K562 (cell line): Measurements from ENCODE around the gene RNU5D-1. TPM values are rescaled to one million over a fixed set of nuclear protein-coding genes. Genes with fewer than 3 reads are reported as not detected.

Source experiments
- HOXB6 ChIP-seq: fragments of 250-450 bp; sonication (Bioruptor Pico); IDR thresholded peaks from 2 replicates; pipeline ENCODE4 v1.5.1; 2022; ENCODE audit warnings: mild to moderate bottlenecking, borderline replicate concordance
- SMARCA4 ChIP-seq: fragments of 450-650 bp; IDR thresholded peaks from 2 replicates; pipeline ENCODE4 v1.6.1; 2016
- THRA ChIP-seq: fragments of 450-650 bp; IDR thresholded peaks from 2 replicates; pipeline ENCODE4 v1.6.1; 2017; ENCODE audit warnings: mild to moderate bottlenecking, moderate library complexity
- ZMIZ1 ChIP-seq, 2 experiments: fragments of 150-350 bp in 1 of 2; IDR thresholded peaks; 2 replicates each; pipeline ENCODE4 v1.6.1; 2012 to 2016; ENCODE audit warnings: low read depth in 2 of 2, low read length in 2 of 2, mild to moderate bottlenecking in 1 of 2, moderate library complexity in 1 of 2
- ZNF695 ChIP-seq: fragments of 450-650 bp; formaldehyde crosslinking; IDR thresholded peaks from 2 replicates; pipeline ENCODE4 v1.4.0; 2020; ENCODE audit warnings: mild to moderate bottlenecking, moderate library complexity
- polyA plus RNA-seq, 8 experiments: library from polyadenylated mRNA; depleted of rRNA in 4 of 8; stranded (reverse) in 5 of 8; unstranded in 3 of 8; fragments of >200 nt; fragmentation: Nextera tagmentation in 2 of 8; fragmentation: Illumina TruSeq in 1 of 8; extraction: Ambion mirVana in 2 of 8; extraction: Trizol in 1 of 8; gene quantifications; 2 replicates each; pipeline versions ENCODE4 v1.2.1 to v1.2.3, GENCODE V29; 2011 to 2014; ENCODE audit warnings: inconsistent platforms in 1 of 8, missing spikeins in 1 of 8
- total RNA-seq, 7 experiments: library from RNA; depleted of rRNA in 6 of 7; stranded (reverse); fragments of >200 nt in 6 of 7; fragmentation: Illumina TruSeq in 2 of 7; extraction: Trizol in 2 of 7; gene quantifications; 2 replicates each; pipeline versions ENCODE4 v1.2.1 to v1.2.3, GENCODE V29; 2011 to 2021; ENCODE audit warnings: low replicate concordance in 1 of 7
- TF ChIP-seq, protein P1 (sequence below): fragments of 250-450 bp; sonication (Bioruptor Pico); IDR thresholded peaks from 2 replicates; pipeline ENCODE4 v1.5.0; 2020; ENCODE audit warnings: mild to moderate bottlenecking
- TF ChIP-seq, protein P2 (sequence below): fragments of 450-650 bp; IDR thresholded peaks from 2 replicates; pipeline ENCODE4 v1.6.1; 2016; ENCODE audit warnings: borderline replicate concordance

Gene RNU5D-1
- total and polyA plus RNA-seq, 9 of the 15 experiments (the other 6 are each of a cell fraction or from before 2014, with no cell fraction given), result under 0.01 TPM; not detected in 8

GRCh38 chr1:44701141-44701573 is 29.8 kb downstream of the RNU5D-1 start (continued):
- TF ChIP-seq ZMIZ1 (IDR thresholded peaks at IDR 0.05; ENCODE audit: low read depth in 2 of 2, low read length in 2 of 2) (no peak), SMARCA4 (no peak), HOXB6 (CRISPR knock-in tag) (no peak), ZNF695 (no peak), THRA (no peak)
- TF ChIP-seq, protein P1, sequence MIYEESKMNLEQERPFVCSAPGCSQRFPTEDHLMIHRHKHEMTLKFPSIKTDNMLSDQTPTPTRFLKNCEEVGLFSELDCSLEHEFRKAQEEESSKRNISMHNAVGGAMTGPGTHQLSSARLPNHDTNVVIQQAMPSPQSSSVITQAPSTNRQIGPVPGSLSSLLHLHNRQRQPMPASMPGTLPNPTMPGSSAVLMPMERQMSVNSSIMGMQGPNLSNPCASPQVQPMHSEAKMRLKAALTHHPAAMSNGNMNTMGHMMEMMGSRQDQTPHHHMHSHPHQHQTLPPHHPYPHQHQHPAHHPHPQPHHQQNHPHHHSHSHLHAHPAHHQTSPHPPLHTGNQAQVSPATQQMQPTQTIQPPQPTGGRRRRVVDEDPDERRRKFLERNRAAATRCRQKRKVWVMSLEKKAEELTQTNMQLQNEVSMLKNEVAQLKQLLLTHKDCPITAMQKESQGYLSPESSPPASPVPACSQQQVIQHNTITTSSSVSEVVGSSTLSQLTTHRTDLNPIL (CRISPR knock-in tag), result no peak
- TF ChIP-seq, protein P2, sequence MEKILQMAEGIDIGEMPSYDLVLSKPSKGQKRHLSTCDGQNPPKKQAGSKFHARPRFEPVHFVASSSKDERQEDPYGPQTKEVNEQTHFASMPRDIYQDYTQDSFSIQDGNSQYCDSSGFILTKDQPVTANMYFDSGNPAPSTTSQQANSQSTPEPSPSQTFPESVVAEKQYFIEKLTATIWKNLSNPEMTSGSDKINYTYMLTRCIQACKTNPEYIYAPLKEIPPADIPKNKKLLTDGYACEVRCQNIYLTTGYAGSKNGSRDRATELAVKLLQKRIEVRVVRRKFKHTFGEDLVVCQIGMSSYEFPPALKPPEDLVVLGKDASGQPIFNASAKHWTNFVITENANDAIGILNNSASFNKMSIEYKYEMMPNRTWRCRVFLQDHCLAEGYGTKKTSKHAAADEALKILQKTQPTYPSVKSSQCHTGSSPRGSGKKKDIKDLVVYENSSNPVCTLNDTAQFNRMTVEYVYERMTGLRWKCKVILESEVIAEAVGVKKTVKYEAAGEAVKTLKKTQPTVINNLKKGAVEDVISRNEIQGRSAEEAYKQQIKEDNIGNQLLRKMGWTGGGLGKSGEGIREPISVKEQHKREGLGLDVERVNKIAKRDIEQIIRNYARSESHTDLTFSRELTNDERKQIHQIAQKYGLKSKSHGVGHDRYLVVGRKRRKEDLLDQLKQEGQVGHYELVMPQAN, result no peak
